ENCODE measurements around the gene PLET1.

Gene PLET1

GRCh38 chr11:112238041-112238440 is 22.6 kb downstream of the PLET1 start:
- H3K4me1 Mint-ChIP-seq (ENCODE audit: low read depth) = no peaks in the 10 kb centered on the region
- H3K36me3 Mint-ChIP-seq (ENCODE audit: low read depth) = peaks cover 35% of the 10 kb centered on the region
- no peaks in the 10 kb centered on the region for H3K27me3 Mint-ChIP-seq (ENCODE audit: low read depth)
- H3K27ac Mint-ChIP-seq = no peak overlapping the region
- H3K4me3 Mint-ChIP-seq = no peak overlapping the region
- H3K9me3 Mint-ChIP-seq = no peaks in the 10 kb centered on the region

- no peaks in the 10 kb centered on the region for H3K4me1 Mint-ChIP-seq (ENCODE audit: low read depth)
- H3K4me3 Mint-ChIP-seq = no peak overlapping the region
- H3K27me3 Mint-ChIP-seq (ENCODE audit: low read depth) = no peaks in the 10 kb centered on the region
- no peaks in the 10 kb centered on the region for H3K9me3 Mint-ChIP-seq
- H3K27ac Mint-ChIP-seq = no peak overlapping the region
- H3K36me3 Mint-ChIP-seq (ENCODE audit: low read depth) = peaks cover 33% of the 10 kb centered on the region
Observed at GRCh38 chr11:112237451-112237850, 23.2 kb downstream of the PLET1 start.

- H3K27ac Mint-ChIP-seq = no peak overlapping the region
- no peak overlapping the region for H3K4me3 Mint-ChIP-seq
- no peaks in the 10 kb centered on the region for H3K9me3 Mint-ChIP-seq
- H3K36me3 Mint-ChIP-seq (ENCODE audit: low read depth) = peaks cover 37% of the 10 kb centered on the region
- H3K27me3 Mint-ChIP-seq (ENCODE audit: low read depth) = no peaks in the 10 kb centered on the region
- no peaks in the 10 kb centered on the region for H3K4me1 Mint-ChIP-seq (ENCODE audit: low read depth)
Observed at GRCh38 chr11:112235750-112236390, 24.8 kb downstream of the PLET1 start.

- H3K27ac Mint-ChIP-seq = no peak overlapping the region
- H3K4me1 Mint-ChIP-seq (ENCODE audit: low read depth) = peaks cover 15% of the 10 kb centered on the region
- H3K27me3 Mint-ChIP-seq (ENCODE audit: low read depth) = no peaks in the 10 kb centered on the region
- H3K36me3 Mint-ChIP-seq (ENCODE audit: low read depth) = peaks cover 42% of the 10 kb centered on the region
- no peaks in the 10 kb centered on the region for H3K9me3 Mint-ChIP-seq
- no peak overlapping the region for H3K4me3 Mint-ChIP-seq
Observed at GRCh38 chr11:112231952-112232351, 28.7 kb downstream of the PLET1 start.

GRCh38 chr11:112229746-112230433 is 30.8 kb downstream of the PLET1 start:
- H3K4me1 Mint-ChIP-seq (ENCODE audit: low read depth) = peaks cover 15% of the 10 kb centered on the region
- H3K36me3 Mint-ChIP-seq (ENCODE audit: low read depth) = peaks cover 29% of the 10 kb centered on the region
- no peaks in the 10 kb centered on the region for H3K27me3 Mint-ChIP-seq (ENCODE audit: low read depth)
- H3K4me3 Mint-ChIP-seq = no peak overlapping the region
- no peaks in the 10 kb centered on the region for H3K9me3 Mint-ChIP-seq
- no peak overlapping the region for H3K27ac Mint-ChIP-seq

GRCh38 chr11:112229159-112229558 is 31.5 kb downstream of the PLET1 start:
- H3K27ac Mint-ChIP-seq = no peak overlapping the region
- no peaks in the 10 kb centered on the region for H3K9me3 Mint-ChIP-seq
- no peak overlapping the region for H3K4me3 Mint-ChIP-seq
- H3K4me1 Mint-ChIP-seq (ENCODE audit: low read depth) = peaks cover 15% of the 10 kb centered on the region
- H3K27me3 Mint-ChIP-seq (ENCODE audit: low read depth) = no peaks in the 10 kb centered on the region
- peaks cover 29% of the 10 kb centered on the region for H3K36me3 Mint-ChIP-seq (ENCODE audit: low read depth)

GRCh38 chr11:112228706-112229105 is 32.0 kb downstream of the PLET1 start:
- Mint-ChIP-seq H3K36me3 (ENCODE audit: low read depth) (peaks cover 29% of the 10 kb centered on the region), H3K27ac (no peak overlapping the region), H3K4me1 (ENCODE audit: low read depth) (peaks cover 15% of the 10 kb centered on the region), H3K27me3 (ENCODE audit: low read depth) (peaks cover 3% of the 10 kb centered on the region), H3K9me3 (no peaks in the 10 kb centered on the region), H3K4me3 (no peak overlapping the region)

- Mint-ChIP-seq H3K4me1 (ENCODE audit: low read depth) (peaks cover 16% of the 10 kb centered on the region), H3K27me3 (ENCODE audit: low read depth) (peaks cover 6% of the 10 kb centered on the region), H3K9me3 (no peaks in the 10 kb centered on the region), H3K36me3 (ENCODE audit: low read depth) (peaks cover 27% of the 10 kb centered on the region), H3K4me3 (peak overlapping the region; percentile 77), H3K27ac (peak overlapping the region; percentile 92)
Observed at GRCh38 chr11:112227471-112227870, 33.2 kb downstream of the PLET1 start.

- H3K4me3 Mint-ChIP-seq = peak overlapping the region; percentile 77
- peaks cover 27% of the 10 kb centered on the region for H3K36me3 Mint-ChIP-seq (ENCODE audit: low read depth)
- peaks cover 6% of the 10 kb centered on the region for H3K27me3 Mint-ChIP-seq (ENCODE audit: low read depth)
- peaks cover 16% of the 10 kb centered on the region for H3K4me1 Mint-ChIP-seq (ENCODE audit: low read depth)
- H3K9me3 Mint-ChIP-seq = no peaks in the 10 kb centered on the region
- peak overlapping the region; percentile 92 for H3K27ac Mint-ChIP-seq
Observed at GRCh38 chr11:112226831-112227401, 33.7 kb downstream of the PLET1 start.

GRCh38 chr11:112226062-112226830 is 34.4 kb downstream of the PLET1 start, which contains the start of gene PTS:
PTS (plus strand) TSS chr11:112226428; CDS start chr11:112226444, 16 bp downstream.
- Mint-ChIP-seq H3K4me1 (ENCODE audit: low read depth) (peaks cover 18% of the 10 kb centered on the region), H3K9me3 (no peaks in the 10 kb centered on the region)

GRCh38 chr11:112225753-112226061 is 35.0 kb downstream of the PLET1 start:
- Mint-ChIP-seq H3K27me3 (ENCODE audit: low read depth) (peaks cover 6% of the 10 kb centered on the region), H3K36me3 (ENCODE audit: low read depth) (peaks cover 17% of the 10 kb centered on the region), H3K4me3 (peak overlapping the region; percentile 77), H3K27ac (peak overlapping the region; percentile 92), H3K9me3 (no peaks in the 10 kb centered on the region), H3K4me1 (ENCODE audit: low read depth) (peaks cover 19% of the 10 kb centered on the region)

More at GRCh38 chr11:112226062-112226830, 34.4 kb downstream of the PLET1 start, which contains the start of gene PTS:
- Mint-ChIP-seq H3K4me3 (peak within 1 kb of the TSS; percentile 77), H3K27ac (peak within 1 kb of the TSS; percentile 92), H3K36me3 (ENCODE audit: low read depth) (peaks cover 21% of the 10 kb centered on the region), H3K27me3 (ENCODE audit: low read depth) (peaks cover 6% of the 10 kb centered on the region)

- H3K9me3 Mint-ChIP-seq = no peaks in the 10 kb centered on the region
- no peak overlapping the region for H3K27ac Mint-ChIP-seq
- H3K4me1 Mint-ChIP-seq (ENCODE audit: low read depth) = peaks cover 22% of the 10 kb centered on the region
Observed at GRCh38 chr11:112223754-112224532, 36.7 kb downstream of the PLET1 start.

GRCh38 chr11:112223121-112223520 is 37.5 kb downstream of the PLET1 start:
- no peak overlapping the region for H3K4me3 Mint-ChIP-seq
- H3K4me1 Mint-ChIP-seq (ENCODE audit: low read depth) = peaks cover 18% of the 10 kb centered on the region
- peaks cover 6% of the 10 kb centered on the region for H3K27me3 Mint-ChIP-seq (ENCODE audit: low read depth)
- no peaks in the 10 kb centered on the region for H3K9me3 Mint-ChIP-seq
- no peaks in the 10 kb centered on the region for H3K36me3 Mint-ChIP-seq (ENCODE audit: low read depth)
- H3K27ac Mint-ChIP-seq = no peak overlapping the region

More at GRCh38 chr11:112223754-112224532, 36.7 kb downstream of the PLET1 start:
- H3K4me3 Mint-ChIP-seq = no peak overlapping the region
- H3K27me3 Mint-ChIP-seq (ENCODE audit: low read depth) = peaks cover 6% of the 10 kb centered on the region
- peaks cover 5% of the 10 kb centered on the region for H3K36me3 Mint-ChIP-seq (ENCODE audit: low read depth)

- H3K27me3 Mint-ChIP-seq (ENCODE audit: low read depth) = peaks cover 6% of the 10 kb centered on the region
- H3K9me3 Mint-ChIP-seq = no peaks in the 10 kb centered on the region
- no peaks in the 10 kb centered on the region for H3K36me3 Mint-ChIP-seq (ENCODE audit: low read depth)
- no peak overlapping the region for H3K4me3 Mint-ChIP-seq
- no peak overlapping the region for H3K27ac Mint-ChIP-seq
- peaks cover 13% of the 10 kb centered on the region for H3K4me1 Mint-ChIP-seq (ENCODE audit: low read depth)
Observed at GRCh38 chr11:112222303-112222702, 38.4 kb downstream of the PLET1 start.
